Liver (tissue), 9 donors: ENCODE results near the gene P2RY8. TPM values are rescaled to one million over a fixed set of nuclear protein-coding genes. Genes with fewer than 3 reads are reported as not detected.

Experiments
- DNase-seq: peaks from one replicate; pipeline ENCODE4 v3.0.0-alpha.2; 2017; ENCODE audit warnings: low spot score
- H3K27ac ChIP-seq, 2 donors: one replicate each; pipeline ENCODE4 v1.7.0; 2013; ENCODE audit warnings: inconsistent platforms in 2 of 2, low read length in 2 of 2, control low read depth in 1 of 2, low read depth in 1 of 2, mild to moderate bottlenecking in 1 of 2
- H3K27me3 ChIP-seq, 4 donors: one replicate each; pipeline versions ENCODE4 v1.6.1 to v1.7.0; 2013; ENCODE audit warnings: low read length in 3 of 4, inconsistent platforms in 1 of 4, mild to moderate bottlenecking in 1 of 4, moderate library complexity in 1 of 4; ENCODE audit not compliant: control insufficient read depth in 4 of 4, insufficient read depth in 4 of 4
- H3K36me3 ChIP-seq, 4 donors: one replicate each; pipeline versions ENCODE4 v1.6.1 to v1.7.0; 2013; ENCODE audit warnings: low read length in 3 of 4, mild to moderate bottlenecking in 3 of 4, low read depth in 1 of 4, moderate library complexity in 1 of 4; ENCODE audit not compliant: control insufficient read depth in 4 of 4, insufficient read depth in 3 of 4
- H3K4me1 ChIP-seq, 4 donors: one replicate each; pipeline versions ENCODE4 v1.6.1 to v1.7.0; 2013; ENCODE audit warnings: low read length in 3 of 4, mild to moderate bottlenecking in 3 of 4, moderate library complexity in 1 of 4; ENCODE audit not compliant: control insufficient read depth in 4 of 4, insufficient read depth in 4 of 4
- H3K4me3 ChIP-seq, 3 donors: one replicate each; pipeline versions ENCODE4 v1.6.1 to v1.7.0; 2013; ENCODE audit warnings: low read length in 3 of 3, control low read depth in 1 of 3, low read depth in 1 of 3, mild to moderate bottlenecking in 1 of 3
- H3K9ac ChIP-seq, 2 donors: one replicate each; pipeline ENCODE4 v1.7.0; 2013; ENCODE audit warnings: low read length in 2 of 2, mild to moderate bottlenecking in 2 of 2, moderate library complexity in 2 of 2, control low read depth in 1 of 2, low read depth in 1 of 2
- H3K9me3 ChIP-seq, 4 donors: one replicate each; pipeline versions ENCODE4 v1.6.1 to v1.7.0; 2013; ENCODE audit warnings: low read length in 3 of 4; ENCODE audit not compliant: control insufficient read depth in 4 of 4
- CTCF ChIP-seq: fragments of 150-350 bp; IDR thresholded peaks from 2 replicates; pipeline ENCODE4 v1.5.1; 2017; ENCODE audit warnings: improper control_type of control experiment, low read depth, low read length; ENCODE audit not compliant: missing input control
- EGR1 ChIP-seq, 2 donors: IDR thresholded peaks; 2 replicates each; pipeline ENCODE4 v1.6.1; 2016 to 2018; ENCODE audit warnings: antibody characterized with exemption in 2 of 2, low read depth in 2 of 2
- FOXA1 ChIP-seq: IDR thresholded peaks from 2 replicates; pipeline ENCODE4 v1.6.1; 2016; ENCODE audit warnings: antibody characterized with exemption
- GABPA ChIP-seq, 2 donors: IDR thresholded peaks in 1 of 2; conservative IDR thresholded peaks in 1 of 2; 2 replicates each; pipeline ENCODE4 v1.6.1; 2016; ENCODE audit warnings: antibody characterized with exemption in 2 of 2, mild to moderate bottlenecking in 1 of 2, moderate library complexity in 1 of 2
- HNF4A ChIP-seq, 2 donors: conservative IDR thresholded peaks; 2 replicates each; pipeline ENCODE4 v1.6.1; 2016; ENCODE audit warnings: antibody characterized with exemption in 2 of 2, mild to moderate bottlenecking in 2 of 2
- JUND ChIP-seq, 2 donors: IDR thresholded peaks; 2 replicates each; pipeline ENCODE4 v1.6.1; 2016; ENCODE audit warnings: antibody characterized with exemption in 2 of 2
- MAX ChIP-seq: IDR thresholded peaks from 2 replicates; pipeline ENCODE4 v1.6.1; 2016; ENCODE audit warnings: antibody characterized with exemption
- NR2F2 ChIP-seq: IDR thresholded peaks from 2 replicates; pipeline ENCODE4 v1.6.1; 2016; ENCODE audit warnings: antibody characterized with exemption
- RAD21 ChIP-seq, 2 donors: IDR thresholded peaks; 2 replicates each; pipeline ENCODE4 v1.6.1; 2016; ENCODE audit warnings: antibody characterized with exemption in 2 of 2, mild to moderate bottlenecking in 2 of 2
- REST ChIP-seq: IDR thresholded peaks from 2 replicates; pipeline ENCODE4 v1.6.1; 2016; ENCODE audit warnings: antibody characterized with exemption, mild to moderate bottlenecking
- RXRA ChIP-seq, 2 donors: IDR thresholded peaks; 2 replicates each; pipeline ENCODE4 v1.6.1; 2017 to 2018; ENCODE audit warnings: antibody characterized with exemption in 2 of 2, mild to moderate bottlenecking in 1 of 2
- SP1 ChIP-seq: IDR thresholded peaks from 2 replicates; pipeline ENCODE4 v1.6.1; 2018; ENCODE audit warnings: antibody characterized with exemption, mild to moderate bottlenecking
- TAF1 ChIP-seq: conservative IDR thresholded peaks from 2 replicates; pipeline ENCODE4 v1.6.1; 2016; ENCODE audit warnings: antibody characterized with exemption, mild to moderate bottlenecking
- YY1 ChIP-seq: IDR thresholded peaks from 2 replicates; pipeline ENCODE4 v1.6.1; 2016; ENCODE audit warnings: antibody characterized with exemption, mild to moderate bottlenecking
- ZBTB33 ChIP-seq: IDR thresholded peaks from 2 replicates; pipeline ENCODE4 v1.6.1; 2016; ENCODE audit warnings: antibody characterized with exemption
- WGBS: extraction: QIAGEN DNeasy Blood & Tissue Kit; methylation state at CpG from one replicate; pipeline ENCODE4 v1.1.7; 2013; 5-methylcytosine and 5-hydroxymethylcytosine counted together
- polyA plus RNA-seq, 2 donors: library from polyadenylated mRNA; stranded (reverse) in 1 of 2; unstranded in 1 of 2; fragments of 200-250 nt in 1 of 2; fragments of >200 nt in 1 of 2; fragmentation: Nextera tagmentation in 1 of 2; extraction: Ambion mirVana in 1 of 2; gene quantifications; one replicate each; pipeline versions ENCODE4 v1.2.1 to v1.2.3, GENCODE V29; 2013 to 2015
- total RNA-seq, 2 donors: library from RNA; depleted of rRNA; stranded (reverse); fragments of >200 nt; gene quantifications; one replicate each; pipeline ENCODE4 v1.2.3, GENCODE V29; 2014
- donor health status: healthy.
- donor health status: healthy.
- donor health status: healthy.
- donor health status: healthy.
- donor health status: healthy.

The P2RY8 gene
- total and polyA plus RNA-seq, 4 donors = 0.24 to 4.4 (median 0.59) TPM

GRCh38 chrX:1450361-1451161 is 86.4 kb downstream of the P2RY8 start:
- no peak overlapping the region for H3K9ac ChIP-seq
- no peaks in the 10 kb centered on the region for H3K36me3 ChIP-seq
- no peaks in the 10 kb centered on the region for H3K27me3 ChIP-seq
- no peaks in the 10 kb centered on the region for H3K9me3 ChIP-seq
- H3K4me1 ChIP-seq = peaks cover 0 to 17% (median 8%) of the 10 kb centered on the region in 4 donors
- H3K27ac ChIP-seq = no peak overlapping the region
- WGBS = 83% methylated on average over 9 of the region's 9 CpGs
- TF ChIP-seq RAD21 (IDR thresholded peaks at IDR 0.05) = no peak
- no peak for TF ChIP-seq ZBTB33
- no peak for TF ChIP-seq FOXA1
- TF ChIP-seq MAX = no peak
- DNase-seq = peak; percentile 17
- H3K4me3 ChIP-seq = no peak overlapping the region

GRCh38 chrX:1449823-1450149 is 87.2 kb downstream of the P2RY8 start:
- WGBS = 99% methylated on average over 2 of the region's 2 CpGs
- TF ChIP-seq GABPA (IDR thresholded peaks at IDR 0.05 in 1 of 2, conservative IDR thresholded peaks at IDR 0.05 in 1 of 2) (no peak), CTCF (no peak), YY1 (no peak)
- Histone ChIP-seq H3K4me3 (no peak overlapping the region), H3K27me3 (no peaks in the 10 kb centered on the region), H3K36me3 (no peaks in the 10 kb centered on the region), H3K27ac (no peak overlapping the region), H3K4me1 (peaks cover 0 to 17% (median 8%) of the 10 kb centered on the region in 4 donors), H3K9me3 (no peaks in the 10 kb centered on the region), H3K9ac (no peak overlapping the region)
- DNase-seq = no peak

GRCh38 chrX:1449036-1449822 is 87.8 kb downstream of the P2RY8 start:
- Histone ChIP-seq H3K9me3 (no peaks in the 10 kb centered on the region), H3K9ac (no peak overlapping the region), H3K27ac (no peak overlapping the region), H3K4me3 (no peak overlapping the region), H3K4me1 (peaks cover 0 to 15% (median 8%) of the 10 kb centered on the region in 4 donors), H3K36me3 (no peaks in the 10 kb centered on the region), H3K27me3 (no peaks in the 10 kb centered on the region)
- DNase-seq = peak; percentile 21
- 88% methylated on average over 9 of the region's 9 CpGs for WGBS
- TF ChIP-seq TAF1 = no peak
- no peak for TF ChIP-seq HNF4A (conservative IDR thresholded peaks at IDR 0.05)
- TF ChIP-seq MAX = no peak
- TF ChIP-seq GABPA (IDR thresholded peaks at IDR 0.05 in 1 of 2, conservative IDR thresholded peaks at IDR 0.05 in 1 of 2) = no peak
- no peak for TF ChIP-seq NR2F2
- no peak for TF ChIP-seq FOXA1
- no peak for TF ChIP-seq JUND (IDR thresholded peaks at IDR 0.05)
- no peak for TF ChIP-seq RXRA (IDR thresholded peaks at IDR 0.05)
- no peak for TF ChIP-seq REST
- no peak for TF ChIP-seq ZBTB33
- no peak for TF ChIP-seq SP1
- TF ChIP-seq EGR1 (IDR thresholded peaks at IDR 0.05; ENCODE audit: low read depth in 2 of 2) = no peak
